HG02623 (cell line): ENCODE measurements around the gene RALGPS2.

Experiments used
- ATAC-seq: cut with Tn5 transposase; IDR thresholded peaks from one replicate; pipeline ENCODE4 v1.9.1; 2021; ENCODE audit warnings: moderate library complexity; ENCODE audit not compliant: unreplicated experiment

RALGPS2 gene

GRCh38 chr1:178862416-178862815 is 137.4 kb downstream of the RALGPS2 start:
- ATAC-seq: no peak

- no peak for ATAC-seq
Observed at GRCh38 chr1:178862864-178863263, 137.8 kb downstream of the RALGPS2 start.

- ATAC-seq: no peak
Observed at GRCh38 chr1:178864326-178864725, 139.3 kb downstream of the RALGPS2 start.

GRCh38 chr1:178867670-178868069 is 142.6 kb downstream of the RALGPS2 start:
- no peak for ATAC-seq

GRCh38 chr1:178868706-178869105 is 143.7 kb downstream of the RALGPS2 start:
- ATAC-seq: no peak

GRCh38 chr1:178869119-178869697 is 144.2 kb downstream of the RALGPS2 start:
- ATAC-seq: no peak

GRCh38 chr1:178870221-178870620 is 145.2 kb downstream of the RALGPS2 start:
- no peak for ATAC-seq

- ATAC-seq: no peak
Observed at GRCh38 chr1:178870944-178871343, 145.9 kb downstream of the RALGPS2 start, which contains the start of gene ANGPTL1. Gene ANGPTL1, minus strand, starts transcription at chr1:178871077. Its CDS starts 5,301 bp downstream, at chr1:178865776.

- no peak for ATAC-seq
Observed at GRCh38 chr1:178871551-178872320, 146.7 kb downstream of the RALGPS2 start.

GRCh38 chr1:178874966-178875365 is 149.9 kb downstream of the RALGPS2 start:
- no peak for ATAC-seq

- ATAC-seq: no peak
Observed at GRCh38 chr1:178875936-178876335, 150.9 kb downstream of the RALGPS2 start.

- ATAC-seq: no peak
Observed at GRCh38 chr1:178877896-178878295, 152.9 kb downstream of the RALGPS2 start.

GRCh38 chr1:178881950-178882349 is 156.9 kb downstream of the RALGPS2 start:
- no peak for ATAC-seq

GRCh38 chr1:178885869-178886268 is 160.8 kb downstream of the RALGPS2 start:
- no peak for ATAC-seq

- ATAC-seq: no peak
Observed at GRCh38 chr1:178886551-178886950, 161.5 kb downstream of the RALGPS2 start.

- no peak for ATAC-seq
Observed at GRCh38 chr1:178895928-178896327, 170.9 kb downstream of the RALGPS2 start.

GRCh38 chr1:178898401-178898800 is 173.4 kb downstream of the RALGPS2 start:
- no peak for ATAC-seq

- ATAC-seq: no peak
Observed at GRCh38 chr1:178899402-178899801, 174.4 kb downstream of the RALGPS2 start.

- ATAC-seq: no peak
Observed at GRCh38 chr1:178901482-178902125, 176.6 kb downstream of the RALGPS2 start.

GRCh38 chr1:178908358-178908757 is 183.3 kb downstream of the RALGPS2 start:
- ATAC-seq: no peak

- ATAC-seq: no peak
Observed at GRCh38 chr1:178910023-178910422, 185.0 kb downstream of the RALGPS2 start.

- no peak for ATAC-seq
Observed at GRCh38 chr1:178912597-178912996, 187.6 kb downstream of the RALGPS2 start.
